ENCODE data around the gene PDCD6IP.

PDCD6IP gene

DNA sequence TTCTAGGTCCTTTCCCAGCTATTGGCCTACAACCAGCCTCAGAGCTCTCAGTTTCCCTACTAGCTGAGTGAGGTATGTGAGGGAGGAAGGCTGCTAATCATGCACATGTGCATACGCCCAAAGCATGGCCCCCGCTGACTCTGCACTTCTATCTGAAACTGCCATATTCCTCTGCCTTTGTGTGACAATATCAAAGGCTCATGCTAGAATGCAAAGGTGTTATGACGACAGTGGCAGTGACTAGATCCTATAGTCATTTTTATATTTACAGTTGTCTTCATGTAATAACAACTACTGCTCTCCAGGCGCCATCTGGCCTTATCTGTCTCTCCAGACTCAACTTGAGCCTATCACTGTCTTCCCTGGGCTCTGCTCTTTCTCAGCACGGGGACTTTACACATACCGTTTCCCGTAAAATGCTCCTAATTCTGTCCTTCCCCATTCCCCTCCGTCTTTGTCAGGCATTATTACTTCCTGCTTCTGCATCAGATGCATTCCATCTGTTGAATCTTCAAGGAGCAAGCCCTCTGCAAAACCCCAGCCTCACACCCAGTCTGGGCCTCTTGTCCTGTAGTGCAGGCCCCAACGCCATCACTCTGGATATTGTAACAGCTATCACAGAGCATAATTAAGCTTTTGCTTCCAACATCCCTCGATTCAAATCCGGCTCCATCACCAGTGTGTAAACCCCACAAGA, 102.5 kb downstream of the PDCD6IP start:
- no peak overlapping the region for H3K9ac ChIP-seq (ENCODE audit: low read length in 5 of 5)
- H3K9me3 ChIP-seq (ENCODE audit: control insufficient read depth in 5 of 5, low read length in 5 of 5), result no peaks in the 10 kb centered on the region
- no peak overlapping the region for H3K27ac ChIP-seq (ENCODE audit: low read depth, low read length)
- no peaks in the 10 kb centered on the region for H3K4me1 ChIP-seq (ENCODE audit: control insufficient read depth in 5 of 5, insufficient read depth in 5 of 5, low read length in 5 of 5)
- H3K36me3 ChIP-seq (ENCODE audit: control insufficient read depth in 5 of 5, insufficient read depth in 5 of 5, low read length in 5 of 5), result no peaks in the 10 kb centered on the region
- no peak overlapping the region for H3K4me3 ChIP-seq (ENCODE audit: low read depth in 1 of 5, low read length in 5 of 5)
- no peaks in the 10 kb centered on the region for H3K27me3 ChIP-seq (ENCODE audit: control insufficient read depth in 5 of 5, insufficient read depth in 4 of 5, low read length in 5 of 5)

GRCh38 chr3:33901862-33902563, 103.6 kb downstream of the PDCD6IP start:
- Histone ChIP-seq H3K27me3 (ENCODE audit: control insufficient read depth in 5 of 5, insufficient read depth in 4 of 5, low read length in 5 of 5) (no peaks in the 10 kb centered on the region), H3K9ac (ENCODE audit: low read length in 5 of 5) (no peak overlapping the region), H3K4me1 (ENCODE audit: control insufficient read depth in 5 of 5, insufficient read depth in 5 of 5, low read length in 5 of 5) (no peaks in the 10 kb centered on the region), H3K9me3 (ENCODE audit: control insufficient read depth in 5 of 5, low read length in 5 of 5) (no peaks in the 10 kb centered on the region), H3K36me3 (ENCODE audit: control insufficient read depth in 5 of 5, insufficient read depth in 5 of 5, low read length in 5 of 5) (no peaks in the 10 kb centered on the region), H3K4me3 (ENCODE audit: low read depth in 1 of 5, low read length in 5 of 5) (no peak overlapping the region), H3K27ac (ENCODE audit: low read depth, low read length) (no peak overlapping the region)

- Histone ChIP-seq H3K27ac (ENCODE audit: low read depth, low read length) (no peak overlapping the region), H3K4me1 (ENCODE audit: control insufficient read depth in 5 of 5, insufficient read depth in 5 of 5, low read length in 5 of 5) (no peaks in the 10 kb centered on the region), H3K4me3 (ENCODE audit: low read depth in 1 of 5, low read length in 5 of 5) (no peak overlapping the region), H3K27me3 (ENCODE audit: control insufficient read depth in 5 of 5, insufficient read depth in 4 of 5, low read length in 5 of 5) (peaks cover 0 to 2% (median 0%) of the 10 kb centered on the region in 5 donors), H3K9me3 (ENCODE audit: control insufficient read depth in 5 of 5, low read length in 5 of 5) (no peaks in the 10 kb centered on the region), H3K36me3 (ENCODE audit: control insufficient read depth in 5 of 5, insufficient read depth in 5 of 5, low read length in 5 of 5) (no peaks in the 10 kb centered on the region), H3K9ac (ENCODE audit: low read length in 5 of 5) (no peak overlapping the region)
These were observed 106.3 kb downstream of the PDCD6IP start for GRCh38 chr3:33904730-33905129.

GRCh38 chr3:33908250-33908851, 109.9 kb downstream of the PDCD6IP start:
- H3K36me3 ChIP-seq (ENCODE audit: control insufficient read depth in 5 of 5, insufficient read depth in 5 of 5, low read length in 5 of 5), result no peaks in the 10 kb centered on the region
- no peak overlapping the region for H3K9ac ChIP-seq (ENCODE audit: low read length in 5 of 5)
- no peaks in the 10 kb centered on the region for H3K4me1 ChIP-seq (ENCODE audit: control insufficient read depth in 5 of 5, insufficient read depth in 5 of 5, low read length in 5 of 5)
- H3K27ac ChIP-seq (ENCODE audit: low read depth, low read length), result no peak overlapping the region
- no peaks in the 10 kb centered on the region for H3K9me3 ChIP-seq (ENCODE audit: control insufficient read depth in 5 of 5, low read length in 5 of 5)
- H3K27me3 ChIP-seq (ENCODE audit: control insufficient read depth in 5 of 5, insufficient read depth in 4 of 5, low read length in 5 of 5), result peaks cover 0 to 2% (median 0%) of the 10 kb centered on the region in 5 donors
- no peak overlapping the region for H3K4me3 ChIP-seq (ENCODE audit: low read depth in 1 of 5, low read length in 5 of 5)

DNA sequence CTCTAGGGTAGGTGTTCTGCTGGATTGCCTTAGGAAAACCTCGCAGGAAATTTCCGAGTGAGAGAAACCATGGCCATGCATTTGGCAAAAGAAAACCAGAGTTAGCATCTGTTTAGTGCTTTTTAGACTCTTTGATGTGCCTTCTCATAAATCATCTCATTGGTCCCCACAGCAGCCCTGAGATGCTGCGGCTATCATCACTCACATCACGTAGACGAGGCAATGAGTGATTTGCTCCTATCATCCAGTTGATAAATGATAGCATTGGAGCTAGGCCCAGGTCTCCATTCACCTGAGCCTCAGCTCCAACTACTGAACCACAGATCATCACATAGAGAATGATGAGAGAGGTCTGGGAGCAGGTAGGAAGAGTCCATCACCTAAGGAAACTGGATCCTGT, 111.1 kb downstream of the PDCD6IP start:
- H3K9me3 ChIP-seq (ENCODE audit: control insufficient read depth in 5 of 5, low read length in 5 of 5), result no peaks in the 10 kb centered on the region
- H3K9ac ChIP-seq (ENCODE audit: low read length in 5 of 5), result no peak overlapping the region

DNA sequence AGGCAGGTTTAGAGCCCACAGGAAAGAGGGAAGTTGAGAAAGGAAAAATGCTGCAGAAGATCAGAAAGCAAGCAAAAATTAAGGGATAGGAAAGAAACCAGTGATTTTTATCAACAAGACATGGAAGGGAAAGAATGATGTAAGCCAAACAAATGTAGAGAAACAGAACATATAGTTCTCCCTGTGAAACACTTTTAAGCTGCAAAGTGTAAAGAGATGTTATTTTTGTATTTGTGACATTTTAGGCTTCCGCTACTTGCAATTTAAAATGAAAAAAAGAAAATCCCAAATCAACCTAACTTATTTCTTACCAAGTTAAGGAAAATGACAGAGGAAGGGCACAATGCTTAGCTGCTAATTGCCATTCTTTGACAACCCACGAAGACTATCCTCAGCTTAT, 111.6 kb downstream of the PDCD6IP start:
- Histone ChIP-seq H3K4me1 (ENCODE audit: control insufficient read depth in 5 of 5, insufficient read depth in 5 of 5, low read length in 5 of 5) (no peaks in the 10 kb centered on the region), H3K4me3 (ENCODE audit: low read depth in 1 of 5, low read length in 5 of 5) (no peak overlapping the region), H3K9ac (ENCODE audit: low read length in 5 of 5) (no peak overlapping the region), H3K36me3 (ENCODE audit: control insufficient read depth in 5 of 5, insufficient read depth in 5 of 5, low read length in 5 of 5) (no peaks in the 10 kb centered on the region), H3K27ac (ENCODE audit: low read depth, low read length) (no peak overlapping the region), H3K27me3 (ENCODE audit: control insufficient read depth in 5 of 5, insufficient read depth in 4 of 5, low read length in 5 of 5) (peaks cover 0 to 2% (median 0%) of the 10 kb centered on the region in 5 donors), H3K9me3 (ENCODE audit: control insufficient read depth in 5 of 5, low read length in 5 of 5) (no peaks in the 10 kb centered on the region)

More for the DNA sequence above, 111.1 kb downstream of the PDCD6IP start:
- no peaks in the 10 kb centered on the region for H3K36me3 ChIP-seq (ENCODE audit: control insufficient read depth in 5 of 5, insufficient read depth in 5 of 5, low read length in 5 of 5)
- no peak overlapping the region for H3K4me3 ChIP-seq (ENCODE audit: low read depth in 1 of 5, low read length in 5 of 5)
- H3K27me3 ChIP-seq (ENCODE audit: control insufficient read depth in 5 of 5, insufficient read depth in 4 of 5, low read length in 5 of 5), result peaks cover 0 to 2% (median 0%) of the 10 kb centered on the region in 5 donors
- no peaks in the 10 kb centered on the region for H3K4me1 ChIP-seq (ENCODE audit: control insufficient read depth in 5 of 5, insufficient read depth in 5 of 5, low read length in 5 of 5)
- H3K27ac ChIP-seq (ENCODE audit: low read depth, low read length), result no peak overlapping the region

- Histone ChIP-seq H3K9me3 (ENCODE audit: control insufficient read depth in 5 of 5, low read length in 5 of 5) (no peaks in the 10 kb centered on the region), H3K36me3 (ENCODE audit: control insufficient read depth in 5 of 5, insufficient read depth in 5 of 5, low read length in 5 of 5) (no peaks in the 10 kb centered on the region), H3K27me3 (ENCODE audit: control insufficient read depth in 5 of 5, insufficient read depth in 4 of 5, low read length in 5 of 5) (peaks cover 0 to 3% (median 0%) of the 10 kb centered on the region in 5 donors), H3K4me3 (ENCODE audit: low read depth in 1 of 5, low read length in 5 of 5) (no peak overlapping the region), H3K9ac (ENCODE audit: low read length in 5 of 5) (no peak overlapping the region), H3K4me1 (ENCODE audit: control insufficient read depth in 5 of 5, insufficient read depth in 5 of 5, low read length in 5 of 5) (no peaks in the 10 kb centered on the region), H3K27ac (ENCODE audit: low read depth, low read length) (no peak overlapping the region)
These were observed 113.3 kb downstream of the PDCD6IP start for GRCh38 chr3:33911525-33912322.

DNA sequence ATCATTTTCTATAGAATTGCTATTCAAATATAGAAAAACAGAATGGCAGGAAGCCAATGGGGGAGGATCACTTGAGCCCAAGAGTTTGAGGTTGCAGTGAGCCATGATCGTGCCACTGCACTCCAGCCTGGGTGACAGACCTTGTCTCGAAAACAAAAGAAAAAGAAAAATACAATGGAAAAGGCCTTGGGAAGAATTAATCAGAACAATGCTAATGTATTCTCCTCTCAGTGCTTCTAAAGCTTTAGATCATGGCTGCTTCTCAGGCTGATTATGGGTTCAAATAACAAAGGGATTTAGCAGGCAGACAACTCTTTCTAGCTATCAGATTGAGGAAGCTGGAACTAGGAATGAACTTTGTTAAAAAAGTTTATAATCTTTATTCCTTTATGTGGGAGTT, 115.8 kb downstream of the PDCD6IP start:
- no peaks in the 10 kb centered on the region for H3K9me3 ChIP-seq (ENCODE audit: control insufficient read depth in 5 of 5, low read length in 5 of 5)
- H3K36me3 ChIP-seq (ENCODE audit: control insufficient read depth in 5 of 5, insufficient read depth in 5 of 5, low read length in 5 of 5), result no peaks in the 10 kb centered on the region
- no peak overlapping the region for H3K27ac ChIP-seq (ENCODE audit: low read depth, low read length)
- H3K27me3 ChIP-seq (ENCODE audit: control insufficient read depth in 5 of 5, insufficient read depth in 4 of 5, low read length in 5 of 5), result peaks cover 0 to 3% (median 0%) of the 10 kb centered on the region in 5 donors
- H3K4me1 ChIP-seq (ENCODE audit: control insufficient read depth in 5 of 5, insufficient read depth in 5 of 5, low read length in 5 of 5), result no peaks in the 10 kb centered on the region
- H3K4me3 ChIP-seq (ENCODE audit: low read depth in 1 of 5, low read length in 5 of 5), result no peak overlapping the region
- H3K9ac ChIP-seq (ENCODE audit: low read length in 5 of 5), result no peak overlapping the region

GRCh38 chr3:33914731-33915379, 116.4 kb downstream of the PDCD6IP start:
- Histone ChIP-seq H3K4me1 (ENCODE audit: control insufficient read depth in 5 of 5, insufficient read depth in 5 of 5, low read length in 5 of 5) (no peaks in the 10 kb centered on the region), H3K9ac (ENCODE audit: low read length in 5 of 5) (no peak overlapping the region), H3K27me3 (ENCODE audit: control insufficient read depth in 5 of 5, insufficient read depth in 4 of 5, low read length in 5 of 5) (peaks cover 0 to 3% (median 0%) of the 10 kb centered on the region in 5 donors), H3K36me3 (ENCODE audit: control insufficient read depth in 5 of 5, insufficient read depth in 5 of 5, low read length in 5 of 5) (no peaks in the 10 kb centered on the region), H3K27ac (ENCODE audit: low read depth, low read length) (no peak overlapping the region), H3K9me3 (ENCODE audit: control insufficient read depth in 5 of 5, low read length in 5 of 5) (no peaks in the 10 kb centered on the region), H3K4me3 (ENCODE audit: low read depth in 1 of 5, low read length in 5 of 5) (no peak overlapping the region)

Data from subcutaneous abdominal adipose tissue (tissue), 5 donors.